Hematopoietic multipotent progenitor cell treated with erythropoietin and hydrocortisone succinate and interleukin-3 and kit ligand, for 8 days (in vitro differentiated cells): ENCODE results near the gene OXGR1.
"Not testable (repeated sequence)": the region's sequence is repeated elsewhere in the genome, so short reads cannot be mapped to it uniquely, and the experiment has no call there.

Source experiments
- DNase-seq: peaks from one replicate; pipeline ENCODE4 v3.0.0-alpha.2; 2015

OXGR1 gene

DNA sequence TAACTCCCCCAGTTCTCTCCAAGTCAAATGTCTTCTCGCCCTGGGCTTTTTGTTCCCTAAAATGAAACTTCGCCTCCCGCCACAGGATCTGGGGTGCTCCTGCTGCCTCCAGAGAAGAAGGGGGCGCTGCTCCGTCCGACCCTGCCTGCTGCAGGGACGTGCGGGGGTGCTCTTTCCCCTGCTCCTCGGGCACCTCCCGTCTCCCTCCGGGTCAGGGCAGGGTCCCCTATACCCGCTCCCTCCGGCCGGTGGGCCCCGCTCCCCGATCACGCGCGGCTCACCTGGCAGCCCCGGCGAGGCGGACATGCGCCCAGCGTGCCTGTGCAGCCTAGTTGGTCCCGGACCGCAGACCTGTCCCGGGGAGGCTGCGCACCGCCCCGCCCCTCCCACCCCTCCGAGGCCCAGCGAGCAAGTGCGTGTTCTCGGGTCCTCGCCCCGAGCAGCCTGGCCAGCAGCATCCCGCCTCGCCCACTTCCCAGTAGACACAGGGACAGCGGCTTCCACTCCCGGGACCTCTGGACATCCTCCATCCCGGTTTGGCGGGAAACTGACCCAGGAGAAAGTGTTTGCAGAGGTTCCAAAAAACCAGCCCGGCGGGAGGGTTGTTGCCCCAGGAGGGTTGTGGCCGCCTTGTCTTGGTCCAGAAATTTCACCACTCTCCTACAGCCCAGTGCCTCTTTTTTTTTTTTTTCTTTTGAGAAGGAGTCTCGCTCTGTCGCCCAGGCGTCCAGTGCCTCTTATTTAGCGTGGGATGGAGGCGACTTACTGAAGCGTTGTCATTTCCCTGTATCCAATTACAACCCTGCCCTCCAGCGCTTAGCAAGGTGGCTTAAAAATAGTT is at the start of gene OXGR1:
Gene OXGR1, minus strand, starts transcription at position 460 of the 841 bp plus-strand sequence. CDS start 6,717 bp downstream, outside the sequence.
- no peak for DNase-seq

DNA sequence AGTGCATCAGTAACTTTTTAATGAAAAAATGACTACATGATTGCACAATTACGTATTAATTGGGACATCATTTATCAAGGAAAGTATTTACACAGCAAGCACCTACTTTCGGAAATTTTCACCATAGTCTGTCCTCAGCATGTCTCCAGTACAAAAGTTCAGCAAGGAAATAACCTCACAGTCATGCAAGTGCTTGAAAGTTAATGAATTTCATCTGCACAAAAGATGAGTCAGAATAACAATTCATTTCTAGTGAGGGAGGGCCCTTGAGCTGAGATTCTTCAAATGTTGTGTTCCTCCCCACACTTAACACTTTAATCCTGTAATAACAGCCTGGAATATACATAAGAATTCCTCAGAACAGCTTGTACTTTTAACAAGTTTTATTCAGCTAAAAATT is 49.0 kb upstream of the OXGR1 start:
- DNase-seq, result no peak

DNA sequence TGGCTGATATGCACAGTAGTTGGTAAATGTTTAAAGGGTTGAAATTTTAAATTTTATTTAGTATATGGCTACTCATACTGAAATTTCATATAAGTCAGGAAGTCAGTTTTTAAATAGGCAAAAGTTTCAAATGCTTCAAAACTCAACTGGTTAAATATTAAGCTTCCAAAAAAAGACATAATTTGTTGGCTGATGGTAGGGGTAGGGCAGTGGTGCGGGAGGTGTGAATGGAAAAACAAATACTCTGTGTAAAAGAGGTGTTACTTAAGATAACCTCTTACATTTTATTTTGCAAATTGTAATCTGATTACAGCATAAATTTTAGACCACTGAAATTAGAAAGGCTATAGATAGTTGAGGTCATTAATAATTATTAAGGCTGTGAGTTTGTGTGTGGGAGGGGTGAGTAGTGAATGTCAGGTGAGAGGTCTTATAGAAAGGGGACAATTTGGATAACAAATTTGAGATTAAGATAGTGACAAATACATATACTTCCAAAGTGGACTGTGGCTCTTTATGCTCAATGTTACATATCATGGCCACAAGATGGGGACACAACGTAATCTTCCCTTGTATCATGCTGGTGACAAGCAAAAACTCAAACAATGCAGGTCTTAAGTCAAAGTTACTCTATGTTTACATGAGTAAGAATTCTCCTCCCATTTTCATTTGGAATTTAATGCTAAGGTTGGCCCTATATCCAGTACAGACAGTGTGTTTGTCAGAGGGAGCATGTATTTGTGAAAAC is 36.6 kb upstream of the OXGR1 start:
- peak; percentile 33 for DNase-seq

- peak; percentile 54 for DNase-seq
These were observed 34.4 kb upstream of the OXGR1 start for GRCh38 chr13:97028441-97029299.

DNA sequence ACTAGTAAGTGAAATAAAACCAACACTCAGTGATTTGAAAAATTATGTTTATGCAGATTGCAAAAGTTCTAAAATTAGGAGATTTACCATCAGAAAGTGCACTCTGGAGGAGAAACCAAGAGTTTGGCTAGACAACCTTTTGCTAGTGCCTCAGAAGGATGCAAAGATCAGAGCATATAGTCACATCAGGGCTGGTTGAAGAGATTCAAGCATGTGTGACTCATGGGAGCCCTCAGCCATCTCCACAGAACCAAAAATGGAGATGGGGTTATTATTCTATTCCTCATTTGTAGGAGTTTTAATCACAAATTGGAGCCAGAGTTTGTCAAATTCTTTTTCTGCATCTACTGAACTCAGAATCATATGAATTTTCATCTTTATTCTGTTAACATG is 32.9 kb upstream of the OXGR1 start:
- no peak for DNase-seq

- no peak for DNase-seq
These were observed 32.4 kb upstream of the OXGR1 start for GRCh38 chr13:97026531-97027161.

- DNase-seq, result not testable (repeated sequence)
These were observed 29.5 kb upstream of the OXGR1 start for GRCh38 chr13:97023812-97024211.

- no peak for DNase-seq
These were observed 28.8 kb upstream of the OXGR1 start for GRCh38 chr13:97023117-97023516.

DNA sequence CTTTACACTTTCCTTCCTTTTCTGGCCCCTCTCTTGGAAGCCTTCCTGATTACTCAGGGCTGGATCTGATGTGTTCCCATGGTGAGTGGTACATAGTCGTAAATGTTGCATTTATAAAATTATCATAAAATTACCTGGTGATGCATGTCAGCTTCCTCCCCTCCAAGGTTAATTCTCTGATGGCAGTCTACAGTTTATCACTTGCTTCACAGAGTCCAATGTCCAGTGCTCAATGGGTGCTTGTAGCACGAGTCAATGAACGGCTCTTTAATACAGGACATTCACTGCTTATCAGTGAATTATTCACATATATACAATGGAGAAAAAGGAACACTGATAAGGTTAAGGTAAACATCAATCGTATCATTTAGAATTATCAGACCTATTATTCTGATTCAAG is 27.0 kb upstream of the OXGR1 start:
- DNase-seq, result no peak

GRCh38 chr13:97020689-97021240 is 26.5 kb upstream of the OXGR1 start:
- no peak for DNase-seq

GRCh38 chr13:97020194-97020593 is 25.9 kb upstream of the OXGR1 start:
- DNase-seq, result no peak

GRCh38 chr13:97019236-97019635 is 25.0 kb upstream of the OXGR1 start:
- no peak for DNase-seq

DNA sequence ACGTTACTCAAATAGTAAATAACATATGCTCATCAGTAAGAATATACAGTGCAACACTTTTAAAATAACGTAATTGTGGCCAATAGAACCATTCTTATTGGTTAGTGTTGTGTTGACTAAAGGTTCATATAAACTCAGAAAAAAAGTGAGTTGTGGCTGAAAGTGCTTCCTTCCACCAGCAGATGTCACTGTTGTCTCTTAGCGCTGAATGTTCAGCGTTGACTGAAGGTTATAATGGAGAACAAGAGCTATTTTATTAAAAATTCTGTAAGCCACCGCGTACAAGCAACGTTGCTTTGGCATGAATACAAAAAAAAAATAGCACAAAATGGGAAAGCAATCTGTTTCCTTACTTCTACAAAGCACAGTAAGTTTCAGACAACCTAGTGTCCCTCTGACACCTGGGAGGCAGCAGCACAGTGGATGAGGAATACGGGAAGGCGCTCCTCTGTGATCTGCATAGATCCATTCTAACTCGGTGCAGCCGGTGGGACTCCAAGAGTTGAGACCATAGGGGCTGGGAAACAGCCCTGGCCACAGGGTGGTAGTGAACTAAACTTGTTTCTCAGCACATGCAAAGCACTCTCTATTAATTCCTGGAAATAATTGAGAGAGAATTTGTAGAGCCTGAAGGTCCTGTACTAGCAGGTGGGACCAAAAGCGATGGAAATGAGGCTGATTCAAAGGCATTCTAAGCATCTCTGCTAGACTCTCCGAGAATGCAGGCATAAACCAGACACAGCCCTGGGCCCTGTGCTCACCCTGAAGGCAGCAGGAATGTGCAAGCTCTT is 23.9 kb upstream of the OXGR1 start:
- peak; percentile 58 for DNase-seq

GRCh38 chr13:97017322-97017721 is 23.0 kb upstream of the OXGR1 start:
- no peak for DNase-seq

GRCh38 chr13:97015661-97016350 is 21.5 kb upstream of the OXGR1 start:
- DNase-seq, result no peak

DNA sequence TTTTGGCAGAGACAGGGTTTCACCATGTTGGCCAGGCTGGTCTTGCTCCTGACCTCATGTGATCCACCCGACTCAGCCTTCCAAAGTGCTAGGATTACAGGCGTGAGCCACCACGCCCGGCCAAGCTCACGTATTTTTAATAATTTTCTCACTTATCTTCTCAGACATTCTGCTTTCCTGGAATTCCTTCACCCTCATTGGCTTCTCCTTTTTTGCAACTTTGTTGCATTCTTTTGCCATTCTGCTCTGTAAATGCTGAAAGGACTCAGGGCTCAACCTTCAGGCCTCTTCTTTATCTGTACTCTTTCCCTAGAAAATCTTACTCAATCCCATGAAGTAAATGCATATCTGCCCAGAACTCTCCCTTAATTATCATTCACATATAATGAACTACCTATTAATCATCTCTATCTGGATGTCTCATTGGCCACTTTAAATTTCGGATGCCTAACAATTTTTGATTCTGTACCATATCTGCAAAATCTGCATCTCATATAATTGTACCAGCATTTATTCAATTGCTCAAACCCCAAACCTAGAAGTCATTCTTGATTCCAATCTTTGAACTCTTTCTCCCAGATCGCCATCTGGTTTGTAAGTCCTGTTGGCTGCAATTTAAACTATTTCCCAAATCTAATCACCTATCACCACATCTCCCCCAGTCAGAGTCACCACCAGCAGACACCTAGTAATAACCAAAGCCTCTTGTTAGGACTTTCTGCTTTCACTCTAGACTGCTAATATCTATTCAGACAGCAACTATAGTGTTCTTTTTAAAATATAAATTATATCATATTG is 18.2 kb upstream of the OXGR1 start:
- DNase-seq, result no peak

DNA sequence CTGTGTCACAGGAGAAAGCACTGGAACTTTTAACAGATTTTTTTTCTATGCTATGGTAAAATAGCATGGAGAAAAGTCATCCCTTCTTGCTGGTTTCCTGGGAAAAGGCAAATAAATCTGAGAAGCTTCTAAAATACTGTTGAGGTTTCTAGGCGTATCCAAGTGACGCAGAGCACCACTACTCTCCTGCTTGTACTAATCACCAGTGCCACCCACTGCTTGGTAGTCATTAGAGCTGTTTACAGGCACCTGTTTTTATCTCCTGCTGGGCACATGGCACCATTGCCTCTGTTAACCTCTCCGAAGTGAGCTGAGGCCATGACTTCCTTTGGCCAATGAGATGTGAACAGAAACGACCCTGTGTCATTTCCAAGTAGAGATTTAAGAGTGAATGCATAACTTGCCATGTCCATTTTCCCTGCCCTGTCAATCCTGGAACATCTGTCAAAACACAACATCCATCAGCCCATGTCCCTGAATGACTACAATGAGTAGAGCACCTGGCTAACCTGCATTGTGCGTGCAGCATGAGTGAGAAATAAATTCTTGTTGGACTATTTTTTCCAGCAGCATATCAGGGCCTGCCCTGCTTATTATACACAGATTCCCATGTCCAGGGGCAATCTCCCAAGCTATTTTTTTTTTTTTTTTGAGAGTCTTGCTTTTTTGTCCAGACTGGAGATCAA is 17.3 kb upstream of the OXGR1 start:
- no peak for DNase-seq

GRCh38 chr13:97008643-97009042 is 14.4 kb upstream of the OXGR1 start:
- no peak for DNase-seq

DNA sequence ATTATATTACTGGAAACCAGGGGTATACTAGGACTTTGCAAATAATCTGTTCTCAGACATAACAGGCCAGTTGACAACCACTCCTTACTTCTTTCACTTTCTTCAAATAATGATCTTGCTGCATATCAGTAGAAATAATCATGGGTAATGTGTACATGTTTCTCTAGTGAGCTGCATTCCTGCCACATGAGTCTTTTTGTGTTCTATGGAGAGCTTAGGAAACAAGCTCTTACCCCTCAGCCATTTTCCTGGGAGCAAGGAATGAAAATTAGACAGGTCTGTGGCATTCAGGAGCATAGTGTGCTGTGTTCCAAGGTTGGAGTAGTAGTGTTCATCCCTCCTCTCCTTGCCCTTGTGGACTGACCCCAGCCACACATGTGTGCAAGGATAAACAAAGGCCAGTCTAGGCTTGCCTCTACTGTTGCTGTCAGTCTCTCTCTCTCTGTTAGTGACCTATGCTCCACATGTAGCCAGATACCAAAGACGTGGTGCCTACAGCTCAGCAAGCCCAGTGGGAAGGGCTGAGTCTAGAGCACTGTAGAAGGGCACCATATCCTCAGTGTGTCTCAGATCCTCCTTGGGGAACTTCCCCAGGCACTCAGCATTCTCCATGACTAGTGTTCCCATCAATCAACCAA is 11.5 kb upstream of the OXGR1 start:
- no peak for DNase-seq
